Chondrocyte (in vitro differentiated cells): ENCODE data around the gene GALNT10. TPM values are rescaled to one million over a fixed set of nuclear protein-coding genes. Genes with fewer than 3 reads are reported as not detected.

ENCODE experiments used
- DNase-seq: peaks from one replicate; pipeline ENCODE4 v3.0.0; 2021; ENCODE audit warnings: mixed read lengths, low spot score
- H3K27ac Mint-ChIP-seq: one replicate; pipeline ENCODE4 v1.8.0; 2021; ENCODE audit warnings: mild to moderate bottlenecking, moderate library complexity, mixed read lengths; ENCODE audit not compliant: unreplicated experiment
- H3K27me3 Mint-ChIP-seq: 2 replicates; pipeline ENCODE4 v1.8.0; 2021; ENCODE audit warnings: low read depth, mixed read lengths
- H3K36me3 Mint-ChIP-seq: 2 replicates; pipeline ENCODE4 v1.8.0; 2021; ENCODE audit warnings: low read depth, mixed read lengths
- H3K4me1 Mint-ChIP-seq: 2 replicates; pipeline ENCODE4 v1.8.0; 2021; ENCODE audit warnings: low read depth, mild to moderate bottlenecking, mixed read lengths
- H3K4me3 Mint-ChIP-seq: one replicate; pipeline ENCODE4 v1.8.0; 2021; ENCODE audit warnings: mild to moderate bottlenecking, moderate library complexity, mixed read lengths; ENCODE audit not compliant: unreplicated experiment
- H3K9me3 Mint-ChIP-seq: 2 replicates; pipeline ENCODE4 v1.8.0; 2021; ENCODE audit warnings: low read depth, mixed read lengths
- CTCF ChIP-seq: fragments of 200-600 bp; sonication (generic); IDR thresholded peaks from 2 replicates; pipeline ENCODE4 v1.5.0; 2021; ENCODE audit warnings: antibody characterized with exemption, mild to moderate bottlenecking, moderate library complexity
- total RNA-seq: library from RNA; stranded (reverse); gene quantifications from 3 replicates; pipeline ENCODE4 v1.2.1, GENCODE V29; 2021

Gene GALNT10
- total RNA-seq, 1 donor from 2014 or later = 155 TPM

DNA sequence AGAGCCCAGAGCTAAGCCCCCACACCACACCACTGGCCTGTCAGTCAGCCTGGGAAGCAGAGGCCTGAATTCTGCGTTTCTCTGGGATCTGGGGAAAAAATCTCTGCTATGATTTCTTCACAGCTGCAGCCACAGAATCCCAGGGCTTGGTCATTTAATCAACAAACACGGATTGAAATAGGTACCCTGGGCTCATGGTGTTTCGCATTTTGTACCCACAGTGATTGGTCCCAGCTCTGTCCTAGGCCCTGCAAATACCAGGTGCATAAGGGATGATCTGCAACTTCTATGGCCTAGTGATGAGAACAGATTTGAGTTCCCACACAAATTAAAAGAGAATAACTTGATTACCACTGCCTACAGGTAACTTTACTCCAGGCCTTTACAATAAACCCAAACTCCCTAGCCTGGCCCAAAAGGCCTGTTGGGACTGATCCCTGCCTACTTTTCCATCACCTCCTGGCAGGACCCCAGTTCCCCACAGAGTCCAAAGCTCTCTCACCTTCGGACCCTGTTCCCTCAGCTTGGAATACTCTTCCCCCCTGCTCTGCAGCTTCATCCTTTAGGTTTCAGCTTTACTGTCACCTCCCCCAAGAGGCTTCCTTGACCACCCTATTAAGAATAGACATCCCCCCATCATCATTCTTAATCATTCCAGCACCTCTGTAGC, 240.6 kb downstream of the GALNT10 start:
- no peak for TF ChIP-seq CTCF
- H3K27ac Mint-ChIP-seq = no peak overlapping the region
- no peak for DNase-seq
- H3K9me3 Mint-ChIP-seq = peaks cover 7% of the 10 kb centered on the region
- no peaks in the 10 kb centered on the region for H3K4me1 Mint-ChIP-seq
- peaks cover 1% of the 10 kb centered on the region for H3K36me3 Mint-ChIP-seq
- no peaks in the 10 kb centered on the region for H3K27me3 Mint-ChIP-seq
- H3K4me3 Mint-ChIP-seq = no peak overlapping the region

- Mint-ChIP-seq H3K36me3 (peaks cover 14% of the 10 kb centered on the region), H3K27me3 (no peaks in the 10 kb centered on the region), H3K4me3 (no peak overlapping the region), H3K27ac (no peak overlapping the region), H3K4me1 (no peaks in the 10 kb centered on the region), H3K9me3 (no peaks in the 10 kb centered on the region)
- DNase-seq = no peak
- no peak for TF ChIP-seq CTCF
Measured at GRCh38 chr5:154435226-154435625, 244.7 kb downstream of the GALNT10 start.

GRCh38 chr5:154437281-154437965, 246.9 kb downstream of the GALNT10 start:
- no peaks in the 10 kb centered on the region for H3K9me3 Mint-ChIP-seq
- no peak for TF ChIP-seq CTCF
- H3K4me1 Mint-ChIP-seq = no peaks in the 10 kb centered on the region
- H3K27me3 Mint-ChIP-seq = no peaks in the 10 kb centered on the region
- peaks cover 22% of the 10 kb centered on the region for H3K36me3 Mint-ChIP-seq
- DNase-seq = no peak
- H3K27ac Mint-ChIP-seq = peak overlapping the region; percentile 41
- H3K4me3 Mint-ChIP-seq = no peak overlapping the region

GRCh38 chr5:154440540-154440939, 250.0 kb downstream of the GALNT10 start:
- no peak for TF ChIP-seq CTCF
- Mint-ChIP-seq H3K27me3 (no peaks in the 10 kb centered on the region), H3K4me1 (peaks cover 10% of the 10 kb centered on the region), H3K36me3 (peaks cover 21% of the 10 kb centered on the region), H3K4me3 (no peak overlapping the region), H3K9me3 (no peaks in the 10 kb centered on the region), H3K27ac (no peak overlapping the region)
- no peak for DNase-seq

- no peak overlapping the region for H3K4me3 Mint-ChIP-seq
- no peak overlapping the region for H3K27ac Mint-ChIP-seq
- H3K27me3 Mint-ChIP-seq = no peaks in the 10 kb centered on the region
- H3K4me1 Mint-ChIP-seq = peaks cover 19% of the 10 kb centered on the region
- no peaks in the 10 kb centered on the region for H3K9me3 Mint-ChIP-seq
- H3K36me3 Mint-ChIP-seq = peaks cover 15% of the 10 kb centered on the region
- TF ChIP-seq CTCF = no peak
- no peak for DNase-seq
Measured at GRCh38 chr5:154442801-154443200, 252.3 kb downstream of the GALNT10 start.
